SK-N-SH (cell line): ENCODE data around the gene CRK. TPM values are rescaled to one million over a fixed set of nuclear protein-coding genes. Genes with fewer than 3 reads are reported as not detected.

Source experiments
- CTCF ChIA-PET: fragments of 300-600, 350-600 bp; formaldehyde crosslinking; extraction: SDS; loops from one replicate; lab custom pipeline; 2021; lab: Yijun Ruan, JAX
- POLR2A ChIA-PET: fragments of 350-600 bp; sonication (Branson Sonifier 250); formaldehyde crosslinking; extraction: SDS; loops from one replicate; lab custom pipeline; 2020; ENCODE audit warnings: antibody characterized with exemption, inconsistent platforms; lab: Yijun Ruan, JAX
- DNase-seq: peaks from one replicate; pipeline ENCODE4 v3.0.0; 2012
- H2AFZ ChIP-seq: fragments of 200-600 bp; sonication (generic); 2 replicates; pipeline ENCODE4 v1.8.1; 2016; ENCODE audit warnings: antibody characterized with exemption, mild to moderate bottlenecking, low read depth
- H3F3A ChIP-seq: fragments of 200-600 bp; sonication (generic); replicated peaks from 2 replicates; pipeline ENCODE3; 2016; ENCODE audit warnings: antibody characterized with exemption, mild to moderate bottlenecking; ENCODE audit not compliant: insufficient read depth
- H3K27ac ChIP-seq, 2 experiments: fragments of 200-500 bp in 1 of 2; fragments of 200-600 bp in 1 of 2; sonication (Bioruptor generic) in 1 of 2; sonication (generic), shearing (Covaris generic) in 1 of 2; 2 replicates each; pipeline versions ENCODE4 v1.5.1 to v1.6.1; 2014 to 2016; ENCODE audit warnings: low read depth in 2 of 2, inconsistent platforms in 1 of 2, low read length in 1 of 2, mild to moderate bottlenecking in 1 of 2, mixed read lengths in 1 of 2
- H3K27me3 ChIP-seq: fragments of 200-600 bp; sonication (generic), shearing (Covaris generic); 2 replicates; pipeline ENCODE4 v1.6.1; 2016; ENCODE audit warnings: mixed run types; ENCODE audit not compliant: insufficient read depth
- H3K36me3 ChIP-seq, 2 experiments: fragments of 200-500 bp in 1 of 2; fragments of 200-600 bp in 1 of 2; sonication (Bioruptor generic) in 1 of 2; sonication (generic) in 1 of 2; replicated peaks in 1 of 2; 2 replicates each; pipeline versions ENCODE3 to v1.5.1; 2014 to 2016; ENCODE audit warnings: low read length in 1 of 2, mild to moderate bottlenecking in 1 of 2; ENCODE audit not compliant: insufficient read depth in 2 of 2, control insufficient read depth in 1 of 2
- H3K4me1 ChIP-seq, 2 experiments: fragments of 200-500 bp in 1 of 2; fragments of 200-600 bp in 1 of 2; sonication (Bioruptor generic) in 1 of 2; sonication (generic), shearing (Covaris generic) in 1 of 2; 2 replicates each; pipeline versions ENCODE4 v1.5.1 to v1.6.1; 2014 to 2016; ENCODE audit warnings: low read depth in 1 of 2, low read length in 1 of 2, mixed run types in 1 of 2; ENCODE audit not compliant: insufficient read depth in 2 of 2, control insufficient read depth in 1 of 2
- H3K4me2 ChIP-seq: fragments of 200-600 bp; sonication (generic), shearing (Covaris generic); 2 replicates; pipeline ENCODE4 v1.6.1; 2017; ENCODE audit warnings: mixed run types
- H3K4me3 ChIP-seq, 2 experiments: fragments of 200-500 bp in 1 of 2; fragments of 200-600 bp in 1 of 2; sonication (Bioruptor generic) in 1 of 2; sonication (generic), shearing (Covaris generic) in 1 of 2; 2 replicates each; pipeline versions ENCODE4 v1.5.1 to v1.8.1; 2014 to 2016; ENCODE audit warnings: low read depth in 2 of 2, inconsistent platforms in 1 of 2, low read length in 1 of 2, mild to moderate bottlenecking in 1 of 2, mixed read lengths in 1 of 2, moderate library complexity in 1 of 2
- H3K79me2 ChIP-seq: fragments of 200-600 bp; sonication (generic); 2 replicates; pipeline ENCODE4 v1.8.1; 2017; ENCODE audit warnings: mild to moderate bottlenecking; ENCODE audit not compliant: insufficient read depth
- H3K9ac ChIP-seq: fragments of 200-600 bp; sonication (generic); 2 replicates; pipeline ENCODE4 v1.6.1; 2017; ENCODE audit warnings: mixed run types
- H3K9me2 ChIP-seq: fragments of 200-600 bp; sonication (generic); 2 replicates; pipeline ENCODE4 v1.6.1; 2017; ENCODE audit warnings: mixed run types
- H3K9me3 ChIP-seq: fragments of 200-600 bp; sonication (generic); 2 replicates; pipeline ENCODE4 v1.6.1; 2017; ENCODE audit warnings: mixed run types, mild to moderate bottlenecking, moderate library complexity
- H4K20me1 ChIP-seq: fragments of 200-600 bp; sonication (generic); 2 replicates; pipeline ENCODE4 v1.6.1; 2017; ENCODE audit warnings: mild to moderate bottlenecking, mixed run types; ENCODE audit not compliant: insufficient read depth
- CHD2 ChIP-seq: fragments of 150-350 bp; IDR thresholded peaks from 2 replicates; pipeline ENCODE4 v1.6.1; 2018; ENCODE audit warnings: low read length; ENCODE audit not compliant: partially characterized antibody
- CTCF ChIP-seq: fragments of 200-600 bp; sonication (generic); IDR thresholded peaks from 2 replicates; pipeline ENCODE4 v1.6.1; 2017; ENCODE audit warnings: antibody characterized with exemption, mild to moderate bottlenecking, moderate library complexity
- ELF1 ChIP-seq: IDR thresholded peaks from 2 replicates; pipeline ENCODE4 v1.4.0; 2012
- EP300 ChIP-seq, 2 experiments: IDR thresholded peaks; 2 replicates each; pipeline versions ENCODE4 v1.4.0 to v1.6.1; 2012; ENCODE audit warnings: borderline replicate concordance in 1 of 2, low read depth in 1 of 2, low read length in 1 of 2
- EZH2phosphoT487 ChIP-seq: fragments of 200-600 bp; sonication (generic); IDR thresholded peaks from 2 replicates; pipeline ENCODE4 v1.6.1; 2017; ENCODE audit warnings: low read depth, mixed run types, mild to moderate bottlenecking, antibody characterized with exemption, moderate library complexity, borderline replicate concordance
- FOSL2 ChIP-seq: IDR thresholded peaks from 2 replicates; pipeline ENCODE4 v1.4.0; 2012; ENCODE audit warnings: low read depth, mild to moderate bottlenecking, moderate library complexity, borderline replicate concordance
- FOXJ3 ChIP-seq: sonication (generic); formaldehyde crosslinking; IDR thresholded peaks from 2 replicates; pipeline ENCODE4 v1.5.1; 2020; ENCODE audit warnings: mild to moderate bottlenecking, missing genetic modification reagents
- FOXM1 ChIP-seq: IDR thresholded peaks from 2 replicates; pipeline ENCODE4 v1.4.0; 2012; ENCODE audit warnings: low read depth, mild to moderate bottlenecking
- GABPA ChIP-seq: IDR thresholded peaks from 2 replicates; pipeline ENCODE4 v1.4.0; 2012; ENCODE audit warnings: low read depth, mild to moderate bottlenecking
- GATA2 ChIP-seq: sonication (generic); formaldehyde crosslinking; IDR thresholded peaks from 2 replicates; pipeline ENCODE4 v1.5.0; 2020; ENCODE audit warnings: mild to moderate bottlenecking, missing genetic modification reagents
- NFIC ChIP-seq: IDR thresholded peaks from 2 replicates; pipeline ENCODE4 v1.4.0; 2012; ENCODE audit warnings: borderline replicate concordance
- RAD21 ChIP-seq: IDR thresholded peaks from 2 replicates; pipeline ENCODE4 v1.6.1; 2012; ENCODE audit warnings: mild to moderate bottlenecking, low read length
- REST ChIP-seq: IDR thresholded peaks from 2 replicates; pipeline ENCODE4 v1.6.1; 2012; ENCODE audit warnings: mild to moderate bottlenecking, low read depth, low read length, moderate library complexity
- RFX5 ChIP-seq: IDR thresholded peaks from 2 replicates; pipeline ENCODE4 v1.6.1; 2012; ENCODE audit warnings: mild to moderate bottlenecking, improper control_type of control experiment, low read length
- SIN3A ChIP-seq: IDR thresholded peaks from 2 replicates; pipeline ENCODE4 v1.6.1; 2012; ENCODE audit warnings: low read depth, mild to moderate bottlenecking, low read length, moderate library complexity, borderline replicate concordance
- TAF1 ChIP-seq: IDR thresholded peaks from 2 replicates; pipeline ENCODE4 v1.6.1; 2012; ENCODE audit warnings: low read depth, mild to moderate bottlenecking, low read length, moderate library complexity, borderline replicate concordance
- TCF12 ChIP-seq: IDR thresholded peaks from 2 replicates; pipeline ENCODE4 v1.4.0; 2012
- TEAD4 ChIP-seq: IDR thresholded peaks from 2 replicates; pipeline ENCODE4 v1.4.0; 2012; ENCODE audit warnings: mild to moderate bottlenecking, borderline replicate concordance; ENCODE audit not compliant: insufficient read depth
- YY1 ChIP-seq: IDR thresholded peaks from 2 replicates; pipeline ENCODE4 v1.4.0; 2012; ENCODE audit warnings: low read depth, mild to moderate bottlenecking
- WGBS: methylation state at CpG from one replicate; pipeline ENCODE4 v1.1.6; 2017; ENCODE audit warnings: low lambda C conversion rate; 5-methylcytosine and 5-hydroxymethylcytosine counted together
- polyA plus RNA-seq, 3 experiments: library from polyadenylated mRNA; depleted of rRNA; stranded (reverse); fragments of >200 nt; gene quantifications; 2 replicates each; pipeline ENCODE4 v1.2.3, GENCODE V29; 2012

CRK gene
- polyA plus RNA-seq, 1 of the 3 experiments (the other 2 are of a cell fraction): 50.7 TPM

GRCh38 chr17:1385861-1386260, 70.2 kb downstream of the CRK start:
- H3K9me3 ChIP-seq: no peaks in the 10 kb centered on the region
- H3K4me2 ChIP-seq: no peak overlapping the region
- TF ChIP-seq CTCF (no peak), REST (no peak), FOXM1 (no peak), TAF1 (no peak), ELF1 (no peak), TCF12 (no peak)
- TF ChIP-seq, all 33 proteins: peak for 0
- Histone ChIP-seq H3K79me2 (peaks cover 100% of the 10 kb centered on the region), H2AFZ (no peak overlapping the region), H3K36me3 (peaks cover 0 to 10% of the 10 kb centered on the region in 2 experiments), H3K27ac (no peak overlapping the region), H3K27me3 (no peaks in the 10 kb centered on the region), H3K4me1 (peaks cover 0 to 28% of the 10 kb centered on the region in 2 experiments; a peak in 2 of 4 replicates), H3K9me2 (no peaks in the 10 kb centered on the region), H3K9ac (no peak overlapping the region), H3K4me3 (no peak overlapping the region), H3F3A (peaks cover 21% of the 10 kb centered on the region), H4K20me1 (peaks cover 100% of the 10 kb centered on the region)
- ChIA-PET CTCF (interaction anchor here (3.5 kb wide), 1 partner anchor 20 kb away, joined by 19 read pairs; no protein-coding TSS in a partner anchor), POLR2A (no interaction called here)
- no peak for DNase-seq
- WGBS: 70% methylated on average over 2 of the region's 2 CpGs

GRCh38 chr17:1384905-1385435, 71.1 kb downstream of the CRK start:
- Histone ChIP-seq H3K4me3 (no peak overlapping the region), H3F3A (peaks cover 19% of the 10 kb centered on the region), H3K4me2 (no peak overlapping the region), H3K9me2 (no peaks in the 10 kb centered on the region), H3K9ac (no peak overlapping the region), H3K36me3 (peaks cover 0 to 10% of the 10 kb centered on the region in 2 experiments), H3K27me3 (no peaks in the 10 kb centered on the region), H2AFZ (no peak overlapping the region), H3K79me2 (peaks cover 100% of the 10 kb centered on the region), H3K4me1 (peaks cover 0 to 23% of the 10 kb centered on the region in 2 experiments; a peak in 1 of 4 replicates), H3K9me3 (no peaks in the 10 kb centered on the region), H4K20me1 (peaks cover 100% of the 10 kb centered on the region), H3K27ac (peak overlapping the region in 1 of 2 experiments; percentile 20; a peak in 1 of 4 replicates)
- 20% methylated on average over 1 of the region's 1 CpG for WGBS
- ChIA-PET POLR2A (no interaction called here), CTCF (interaction anchor here (0.8 to 3.5 kb wide), 2 partner anchors 13 to 19 kb away, joined by 3 to 19 read pairs; no protein-coding TSS in a partner anchor)
- no peak for DNase-seq
- no peak for TF ChIP-seq YY1
- TF ChIP-seq RAD21: no peak
- no peak for TF ChIP-seq NFIC
- TF ChIP-seq CTCF: no peak
- no peak for TF ChIP-seq TEAD4
- TF ChIP-seq RFX5: no peak
- no peak for TF ChIP-seq CHD2
- TF ChIP-seq EP300 (IDR thresholded peaks at IDR 0.05; ENCODE audit: borderline replicate concordance in 1 of 2, low read depth in 1 of 2, low read length in 1 of 2): no peak
- TF ChIP-seq FOSL2: no peak
- TF ChIP-seq GATA2 (CRISPR knock-in tag): no peak
- no peak for TF ChIP-seq SIN3A
- TF ChIP-seq GABPA: no peak
- no peak for TF ChIP-seq EZH2phosphoT487
- no peak for TF ChIP-seq FOXJ3 (CRISPR knock-in tag)
- TF ChIP-seq TAF1: no peak
